Natural killer cell (primary cell): ENCODE data around the gene ARHGAP26. TPM values are rescaled to one million over a fixed set of nuclear protein-coding genes. Genes with fewer than 3 reads are reported as not detected.

Source experiments
- ATAC-seq, 3 donors: fragments of 150-1000 bp in 2 of 3; fragments of 200-7000 bp in 1 of 3; cut with Tn5 transposase; 1 replicate in 1 of 3; 2 replicates in 2 of 3; pipeline ENCODE4 v1.10.0; 2021; ENCODE audit warnings: mild to moderate bottlenecking in 2 of 3, moderate library complexity in 2 of 3
- DNase-seq, 2 donors: peaks; one replicate each; pipeline versions ENCODE4 v3.0.0 to v3.0.0-alpha.2; 2013 to 2021; ENCODE audit warnings: mixed read lengths in 1 of 2
- H3K27ac ChIP-seq: one replicate; pipeline ENCODE4 v1.5.1; 2013; ENCODE audit warnings: mild to moderate bottlenecking, low read length
- H3K27me3 ChIP-seq: one replicate; pipeline ENCODE4 v1.6.1; 2013; ENCODE audit warnings: low read length; ENCODE audit not compliant: control insufficient read depth, insufficient read depth
- H3K36me3 ChIP-seq: one replicate; pipeline ENCODE4 v1.6.1; 2013; ENCODE audit warnings: low read length; ENCODE audit not compliant: control insufficient read depth, insufficient read depth
- H3K4me1 ChIP-seq: one replicate; pipeline ENCODE4 v1.6.1; 2013; ENCODE audit warnings: low read length; ENCODE audit not compliant: control insufficient read depth, insufficient read depth
- H3K4me3 ChIP-seq: one replicate; pipeline ENCODE4 v1.5.1; 2013; ENCODE audit warnings: low read length
- H3K9me3 ChIP-seq: one replicate; pipeline ENCODE4 v1.6.1; 2013; ENCODE audit warnings: low read length; ENCODE audit not compliant: control insufficient read depth, insufficient read depth
- H3K27ac Mint-ChIP-seq, 2 donors: one replicate each; pipeline ENCODE4 v1.8.0; 2022; ENCODE audit warnings: mild to moderate bottlenecking in 2 of 2, mixed read lengths in 2 of 2, moderate library complexity in 1 of 2
- H3K27me3 Mint-ChIP-seq, 2 donors: one replicate each; pipeline ENCODE4 v1.8.0; 2022; ENCODE audit warnings: low read depth in 2 of 2, mixed read lengths in 2 of 2
- H3K36me3 Mint-ChIP-seq: one replicate; pipeline ENCODE4 v1.8.0; 2022; ENCODE audit warnings: mixed read lengths
- H3K4me1 Mint-ChIP-seq, 2 donors: one replicate each; pipeline ENCODE4 v1.8.0; 2022; ENCODE audit warnings: mixed read lengths in 2 of 2
- H3K4me3 Mint-ChIP-seq: one replicate; pipeline ENCODE4 v1.8.0; 2022; ENCODE audit warnings: mild to moderate bottlenecking, moderate library complexity, mixed read lengths
- H3K9me3 Mint-ChIP-seq, 2 donors: one replicate each; pipeline ENCODE4 v1.8.0; 2022; ENCODE audit warnings: mixed read lengths in 2 of 2
- WGBS: methylation state at CpG from one replicate; pipeline ENCODE4 v1.1.7; 2013; ENCODE audit warnings: missing lambda C conversion rate; ENCODE audit not compliant: insufficient coverage; 5-methylcytosine and 5-hydroxymethylcytosine counted together
- intact Hi-C: fragments of 100-400 bp; cut with micrococcal nuclease; formaldehyde crosslinking; loops from one replicate; pipeline ENCODE4 v1.14.2; 2022
- total RNA-seq, 4 donors: library from RNA; stranded (reverse); fragments of 120-200 nt in 1 of 4; gene quantifications; one replicate each; pipeline versions ENCODE4 v1.2.3 to v1.2.4, GENCODE V29; 2013 to 2022
- TF ChIP-seq, protein P1 (sequence below): fragments of 200-600 bp; IDR thresholded peaks from one replicate; pipeline ENCODE4 v1.8.0; 2022; ENCODE audit warnings: antibody characterized with exemption

ARHGAP26 gene
- total RNA-seq, 3 donors from 2014 or later (not counting 1 experiment from before 2014, with no cell fraction given), result 153 to 159 (median 158) TPM

DNA sequence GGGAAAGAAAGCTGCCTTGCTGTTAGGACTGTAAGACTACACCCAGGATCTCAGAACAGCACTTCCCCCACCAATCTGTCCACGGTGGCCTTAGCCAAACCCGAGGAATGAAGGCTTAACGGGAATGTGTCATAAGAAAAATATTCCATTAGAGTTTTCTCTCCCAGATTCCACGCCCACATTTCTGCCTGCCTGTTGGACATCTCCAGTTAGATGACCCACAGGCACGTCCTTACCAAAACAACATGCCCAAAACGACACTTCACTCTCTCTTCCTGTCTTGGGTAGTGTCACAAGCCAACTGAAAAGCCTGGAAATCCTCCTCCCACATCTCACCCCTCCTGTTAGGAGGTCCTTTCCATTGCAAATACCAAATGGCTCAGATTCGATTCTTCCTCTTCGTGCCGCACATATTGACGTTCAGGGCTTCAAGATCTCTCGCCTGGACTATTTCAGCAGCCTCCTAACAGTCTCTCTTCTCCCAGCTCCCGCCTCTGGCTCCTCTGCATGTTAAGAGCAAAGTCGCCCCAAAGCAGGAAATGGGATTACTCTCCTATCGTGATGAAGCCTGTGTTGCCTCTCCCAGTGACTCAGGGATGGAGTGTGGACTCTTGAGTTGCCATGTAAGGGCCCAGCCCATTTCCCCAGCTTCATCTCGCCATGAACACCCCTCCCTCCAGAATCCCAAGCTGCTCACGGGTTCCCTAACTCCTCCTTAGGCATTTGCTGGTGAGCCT is 474.0 kb downstream of the ARHGAP26 start:
- no peak overlapping the region for H3K27ac Mint-ChIP-seq

DNA sequence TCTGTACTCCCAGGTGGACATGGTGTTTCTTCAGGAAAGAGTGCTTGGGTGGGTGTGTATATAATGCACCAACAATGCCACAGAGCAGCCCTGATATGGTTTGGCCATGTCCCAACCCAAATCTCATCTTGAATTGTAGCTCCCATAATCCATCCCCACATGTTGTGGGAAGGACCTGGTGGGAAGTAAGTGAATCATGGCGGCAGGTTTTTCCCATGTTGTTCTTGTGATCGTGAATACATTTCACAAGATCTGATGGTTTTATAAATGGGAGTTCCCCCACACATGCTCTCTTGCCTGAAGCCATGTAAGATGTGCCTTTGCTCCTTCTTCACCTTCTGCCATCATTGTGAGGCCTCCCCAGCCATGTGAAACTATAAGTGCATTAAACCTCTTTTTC is 474.8 kb downstream of the ARHGAP26 start:
- 100% methylated on average over 2 of the region's 2 CpGs for WGBS
- ATAC-seq, result no peak
- intact Hi-C loops, result no loop called here
- DNase-seq, result no peak
- no peaks in the 10 kb centered on the region for H3K36me3 Mint-ChIP-seq
- H3K27me3 Mint-ChIP-seq, result no peaks in the 10 kb centered on the region
- Histone ChIP-seq H3K4me1 (no peaks in the 10 kb centered on the region), H3K4me3 (no peak overlapping the region), H3K9me3 (no peaks in the 10 kb centered on the region), H3K27ac (no peak overlapping the region), H3K27me3 (no peaks in the 10 kb centered on the region), H3K36me3 (no peaks in the 10 kb centered on the region)
- no peak overlapping the region for H3K4me3 Mint-ChIP-seq
- H3K27ac Mint-ChIP-seq, result no peak overlapping the region
- H3K4me1 Mint-ChIP-seq, result no peaks in the 10 kb centered on the region
- TF ChIP-seq, protein P1, sequence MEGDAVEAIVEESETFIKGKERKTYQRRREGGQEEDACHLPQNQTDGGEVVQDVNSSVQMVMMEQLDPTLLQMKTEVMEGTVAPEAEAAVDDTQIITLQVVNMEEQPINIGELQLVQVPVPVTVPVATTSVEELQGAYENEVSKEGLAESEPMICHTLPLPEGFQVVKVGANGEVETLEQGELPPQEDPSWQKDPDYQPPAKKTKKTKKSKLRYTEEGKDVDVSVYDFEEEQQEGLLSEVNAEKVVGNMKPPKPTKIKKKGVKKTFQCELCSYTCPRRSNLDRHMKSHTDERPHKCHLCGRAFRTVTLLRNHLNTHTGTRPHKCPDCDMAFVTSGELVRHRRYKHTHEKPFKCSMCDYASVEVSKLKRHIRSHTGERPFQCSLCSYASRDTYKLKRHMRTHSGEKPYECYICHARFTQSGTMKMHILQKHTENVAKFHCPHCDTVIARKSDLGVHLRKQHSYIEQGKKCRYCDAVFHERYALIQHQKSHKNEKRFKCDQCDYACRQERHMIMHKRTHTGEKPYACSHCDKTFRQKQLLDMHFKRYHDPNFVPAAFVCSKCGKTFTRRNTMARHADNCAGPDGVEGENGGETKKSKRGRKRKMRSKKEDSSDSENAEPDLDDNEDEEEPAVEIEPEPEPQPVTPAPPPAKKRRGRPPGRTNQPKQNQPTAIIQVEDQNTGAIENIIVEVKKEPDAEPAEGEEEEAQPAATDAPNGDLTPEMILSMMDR, result no peak
- peaks cover 0 to 7% of the 10 kb centered on the region in 2 donors for H3K9me3 Mint-ChIP-seq

More for the DNA sequence above, 474.0 kb downstream of the ARHGAP26 start:
- no peak for DNase-seq
- WGBS, result 95% methylated on average over 16 of the region's 16 CpGs
- Histone ChIP-seq H3K36me3 (no peaks in the 10 kb centered on the region), H3K27ac (no peak overlapping the region), H3K4me3 (no peak overlapping the region), H3K4me1 (no peaks in the 10 kb centered on the region), H3K27me3 (no peaks in the 10 kb centered on the region), H3K9me3 (no peaks in the 10 kb centered on the region)
- Mint-ChIP-seq H3K36me3 (no peaks in the 10 kb centered on the region), H3K4me1 (no peaks in the 10 kb centered on the region), H3K4me3 (no peak overlapping the region), H3K9me3 (peaks cover 0 to 7% of the 10 kb centered on the region in 2 donors), H3K27me3 (no peaks in the 10 kb centered on the region)
- TF ChIP-seq, protein P1, result no peak
- intact Hi-C loops, result no loop called here
- no peak for ATAC-seq

- H3K4me3 Mint-ChIP-seq, result no peak overlapping the region
- H3K27me3 Mint-ChIP-seq, result no peaks in the 10 kb centered on the region
- H3K27ac Mint-ChIP-seq, result no peak overlapping the region
- H3K4me1 Mint-ChIP-seq, result no peaks in the 10 kb centered on the region
- no peak for DNase-seq
- TF ChIP-seq, protein P1, result no peak
- no peak for ATAC-seq
- peaks cover 0 to 7% of the 10 kb centered on the region in 2 donors for H3K9me3 Mint-ChIP-seq
- intact Hi-C loops, result no loop called here
- no peaks in the 10 kb centered on the region for H3K36me3 ChIP-seq
- 93% methylated on average over 11 of the region's 11 CpGs for WGBS
- H3K36me3 Mint-ChIP-seq, result no peaks in the 10 kb centered on the region
- H3K4me3 ChIP-seq, result no peak overlapping the region
- H3K9me3 ChIP-seq, result no peaks in the 10 kb centered on the region
- H3K4me1 ChIP-seq, result no peaks in the 10 kb centered on the region
- no peak overlapping the region for H3K27ac ChIP-seq
- H3K27me3 ChIP-seq, result no peaks in the 10 kb centered on the region
These were observed 475.9 kb downstream of the ARHGAP26 start for GRCh38 chr5:143245929-143246561.
